GM19193 (cell line): ENCODE data around the gene KCNG2.

ENCODE experiments used
- POLR2A ChIP-seq: IDR thresholded peaks from 4 replicates; pipeline ENCODE4 v1.6.1; 2011; ENCODE audit not compliant: insufficient read depth, insufficient read length; ENCODE audit errors: extremely low read depth

Gene KCNG2

DNA sequence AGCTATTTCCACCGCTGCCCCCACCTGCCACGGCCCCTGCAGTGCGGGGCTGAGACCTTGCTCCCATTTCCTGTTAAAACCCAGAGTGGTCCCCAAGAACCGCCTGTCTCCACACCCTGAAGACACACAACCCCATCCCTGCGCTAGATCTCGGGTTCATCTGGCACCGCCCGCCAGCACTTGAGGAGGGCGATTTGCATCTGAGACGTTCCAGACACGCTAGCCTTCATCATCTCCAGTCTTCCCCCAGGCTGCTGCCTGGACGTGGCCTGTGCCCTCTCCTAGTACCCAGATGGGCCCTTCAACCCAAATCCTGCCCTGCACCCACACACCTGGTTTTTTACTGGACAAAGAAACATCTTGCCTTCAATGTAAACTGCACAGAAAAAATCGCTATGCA is 103.9 kb downstream of the KCNG2 start:
- TF ChIP-seq POLR2A: no peak

DNA sequence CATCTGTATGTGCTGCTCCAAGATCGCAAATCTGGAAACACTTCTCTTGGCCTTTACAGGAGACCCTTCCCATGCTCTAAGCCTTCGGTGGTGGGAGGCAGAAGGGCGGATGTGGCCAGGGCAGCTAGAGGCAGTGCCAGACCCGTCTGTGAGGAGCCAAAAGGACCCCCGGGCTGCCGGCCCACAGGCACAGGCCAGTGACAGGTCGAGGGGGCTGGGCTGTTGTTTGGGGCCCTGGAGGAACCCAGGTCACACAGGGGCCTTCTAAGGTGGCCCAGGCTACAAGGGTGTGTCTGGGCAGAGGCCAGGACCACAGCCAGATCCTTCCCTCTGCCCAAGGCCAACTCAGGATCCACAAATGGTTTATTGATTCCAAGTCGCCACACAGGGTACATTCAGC is 104.3 kb downstream of the KCNG2 start:
- no peak for TF ChIP-seq POLR2A

DNA sequence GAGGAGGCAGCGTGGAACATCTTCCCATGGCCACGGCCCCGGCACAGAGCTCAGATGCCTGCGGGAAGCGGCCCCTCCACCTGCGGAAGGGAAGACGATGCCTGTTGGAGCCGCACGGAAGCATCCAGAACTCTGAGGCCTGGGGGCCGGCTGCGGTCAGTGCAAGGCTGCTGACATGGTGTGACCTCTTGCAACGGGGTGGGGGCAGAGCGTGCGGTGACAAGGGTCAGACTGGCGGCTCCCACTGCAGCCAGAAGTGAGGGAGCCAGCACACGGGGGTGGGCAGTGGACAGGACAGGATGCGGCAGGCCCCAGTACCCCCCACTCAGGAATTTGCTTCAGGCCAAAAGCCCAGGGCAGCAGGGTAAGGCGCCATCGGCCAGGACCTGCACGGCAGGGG is 104.9 kb downstream of the KCNG2 start:
- no peak for TF ChIP-seq POLR2A

DNA sequence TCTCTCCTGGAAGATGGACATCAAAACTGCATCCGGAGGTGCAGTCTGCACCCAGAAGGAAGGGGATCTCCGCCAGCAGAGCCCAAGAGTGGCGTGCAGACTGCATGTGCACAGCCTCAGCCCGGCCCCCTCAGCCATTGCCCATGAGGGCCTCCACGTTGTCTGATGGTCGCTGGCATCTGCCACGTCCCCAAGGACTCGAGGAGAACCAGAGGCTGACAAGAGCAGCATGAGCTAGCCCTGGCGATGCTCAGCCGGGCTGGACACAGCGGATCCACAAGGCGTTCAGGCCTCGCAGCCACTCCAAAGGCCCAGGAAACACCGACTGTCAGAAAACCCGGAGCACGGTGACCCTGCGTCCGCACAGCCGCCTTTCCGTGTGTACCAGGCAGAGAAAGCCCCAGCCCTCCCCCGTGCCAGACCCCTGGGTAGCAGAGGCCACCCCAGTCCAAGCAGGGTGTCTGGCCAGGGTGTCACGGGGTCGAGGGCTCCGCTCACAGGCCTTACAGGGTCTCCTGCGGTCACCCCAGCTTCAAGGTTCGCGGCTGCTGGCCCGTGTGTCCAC is 105.4 kb downstream of the KCNG2 start:
- no peak for TF ChIP-seq POLR2A

DNA sequence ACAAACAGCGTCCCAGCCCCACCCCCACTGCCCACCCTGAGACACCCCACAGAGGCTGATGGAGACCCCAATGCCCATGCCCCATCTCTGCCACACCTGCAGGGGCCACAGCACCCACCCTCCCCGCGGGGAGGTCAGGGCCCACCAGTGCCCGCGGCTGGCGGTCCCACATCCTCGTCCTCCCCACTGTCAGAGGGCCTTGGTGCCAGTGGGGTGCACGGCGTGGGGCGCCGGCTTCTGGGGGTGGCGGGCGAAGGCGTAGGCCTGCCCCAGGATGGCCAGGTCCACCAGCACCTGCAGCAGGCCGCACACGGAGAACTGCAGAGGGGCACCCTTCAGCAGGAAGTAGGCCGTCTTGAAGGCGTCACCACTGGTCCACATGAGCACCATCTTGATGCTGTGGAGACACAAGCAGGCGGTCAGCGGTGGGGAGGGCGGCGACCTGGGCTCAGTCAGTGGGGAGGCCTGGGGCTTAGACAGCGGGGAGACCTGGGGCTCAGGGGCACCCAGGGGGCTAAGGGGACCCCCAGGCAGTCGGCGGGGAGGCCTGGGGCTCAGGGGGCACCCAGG is 106.1 kb downstream of the KCNG2 start:
- no peak for TF ChIP-seq POLR2A

DNA sequence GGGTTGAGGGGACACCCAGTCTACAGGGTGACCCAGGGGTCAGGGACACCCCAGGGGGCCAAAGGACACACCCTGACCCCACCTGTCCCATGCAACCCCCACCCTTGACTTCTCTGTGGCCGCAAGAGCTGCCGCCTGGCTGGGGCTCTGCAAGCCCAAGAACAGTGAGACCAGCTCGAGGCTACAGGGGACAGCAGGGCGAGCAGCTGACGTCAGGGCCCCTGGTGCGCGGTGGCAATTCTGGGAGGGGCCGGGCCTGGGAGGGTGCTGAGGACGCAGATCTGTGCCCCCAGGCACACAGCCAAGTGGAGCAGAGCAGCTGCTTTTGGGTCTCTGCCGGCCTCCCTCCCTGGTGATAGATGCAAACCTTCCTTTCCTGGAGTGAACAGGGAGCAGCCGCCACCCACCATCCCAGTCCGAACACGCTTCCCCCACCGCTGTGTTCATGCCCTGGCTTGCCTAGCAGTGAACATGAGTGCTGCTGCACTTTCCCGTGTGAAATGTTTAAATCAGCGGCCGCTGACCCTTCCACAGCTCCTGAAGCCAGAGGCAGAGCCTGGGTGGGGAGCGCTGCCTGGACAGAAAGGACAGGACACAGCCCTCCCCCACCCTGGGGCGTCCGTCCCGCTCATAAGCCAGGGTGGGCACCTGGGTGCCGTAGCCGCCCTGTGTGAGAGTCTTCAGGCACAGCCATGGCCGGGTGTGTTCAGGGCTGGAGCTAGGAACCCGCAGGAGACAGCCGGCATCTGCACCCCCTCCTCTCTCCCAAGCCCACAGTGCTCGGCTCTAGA is 106.8 kb downstream of the KCNG2 start:
- no peak for TF ChIP-seq POLR2A

DNA sequence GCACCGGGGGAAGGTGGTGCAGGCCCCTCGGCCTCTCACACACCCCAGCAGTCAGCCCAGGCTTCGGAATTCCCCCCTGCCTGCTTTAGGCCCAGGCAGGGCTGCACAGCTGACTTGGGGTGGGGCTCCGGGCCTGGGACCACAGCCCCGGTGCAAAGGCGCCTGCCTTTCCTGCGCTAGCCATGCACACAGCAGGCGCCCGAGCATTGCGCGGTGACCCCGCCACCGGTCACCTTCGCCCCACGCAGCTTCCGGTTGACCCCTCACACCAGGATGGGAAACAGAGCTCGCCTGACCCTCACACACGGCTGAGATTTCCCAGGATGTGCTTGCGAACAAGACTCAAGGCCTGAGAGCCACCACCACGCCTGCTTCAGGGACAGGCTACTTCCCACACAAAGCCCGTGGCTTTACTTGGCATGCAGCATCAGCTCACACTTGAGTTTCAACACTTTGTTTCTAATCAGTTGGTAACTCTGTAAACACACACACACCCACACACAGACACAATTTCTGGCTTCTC is 107.7 kb downstream of the KCNG2 start:
- TF ChIP-seq POLR2A: no peak

DNA sequence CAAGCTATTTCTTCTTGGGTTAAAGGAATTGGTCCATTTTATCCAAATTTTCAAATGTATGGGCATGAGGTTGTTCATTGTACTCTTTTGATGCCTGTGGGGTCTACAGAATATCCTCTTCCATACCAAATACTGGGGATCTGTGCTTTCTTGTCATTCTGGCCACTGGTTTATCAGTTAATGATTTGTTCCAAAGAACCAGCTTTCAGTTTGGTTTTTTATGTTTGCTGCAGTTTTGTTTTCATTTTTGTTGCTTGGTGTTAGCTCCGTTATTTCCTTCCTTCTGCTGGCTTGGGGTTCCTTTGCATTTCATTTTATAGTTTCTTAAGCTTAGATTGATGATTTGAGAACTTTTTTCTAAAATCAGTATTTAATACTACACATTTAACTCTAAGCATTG is 108.3 kb downstream of the KCNG2 start:
- no peak for TF ChIP-seq POLR2A

DNA sequence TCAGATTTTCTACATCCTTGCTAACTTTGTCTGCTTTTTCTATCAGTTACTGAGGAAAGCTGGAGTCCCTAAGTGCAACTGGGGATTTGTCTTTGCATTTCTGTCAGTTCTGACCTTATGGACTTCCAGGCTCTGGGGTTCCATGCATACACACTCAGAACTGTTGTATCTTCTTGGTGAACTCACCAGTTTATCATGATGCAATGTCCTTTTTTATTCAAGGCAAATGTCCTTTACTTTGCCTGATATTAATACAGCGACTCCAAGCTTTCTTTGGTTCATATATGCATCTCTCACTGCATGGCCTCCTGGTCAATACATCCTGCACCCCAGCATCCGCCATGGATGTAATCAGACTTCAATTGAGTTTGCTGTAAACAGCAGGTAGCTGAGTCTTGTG is 109.0 kb downstream of the KCNG2 start:
- TF ChIP-seq POLR2A: no peak

DNA sequence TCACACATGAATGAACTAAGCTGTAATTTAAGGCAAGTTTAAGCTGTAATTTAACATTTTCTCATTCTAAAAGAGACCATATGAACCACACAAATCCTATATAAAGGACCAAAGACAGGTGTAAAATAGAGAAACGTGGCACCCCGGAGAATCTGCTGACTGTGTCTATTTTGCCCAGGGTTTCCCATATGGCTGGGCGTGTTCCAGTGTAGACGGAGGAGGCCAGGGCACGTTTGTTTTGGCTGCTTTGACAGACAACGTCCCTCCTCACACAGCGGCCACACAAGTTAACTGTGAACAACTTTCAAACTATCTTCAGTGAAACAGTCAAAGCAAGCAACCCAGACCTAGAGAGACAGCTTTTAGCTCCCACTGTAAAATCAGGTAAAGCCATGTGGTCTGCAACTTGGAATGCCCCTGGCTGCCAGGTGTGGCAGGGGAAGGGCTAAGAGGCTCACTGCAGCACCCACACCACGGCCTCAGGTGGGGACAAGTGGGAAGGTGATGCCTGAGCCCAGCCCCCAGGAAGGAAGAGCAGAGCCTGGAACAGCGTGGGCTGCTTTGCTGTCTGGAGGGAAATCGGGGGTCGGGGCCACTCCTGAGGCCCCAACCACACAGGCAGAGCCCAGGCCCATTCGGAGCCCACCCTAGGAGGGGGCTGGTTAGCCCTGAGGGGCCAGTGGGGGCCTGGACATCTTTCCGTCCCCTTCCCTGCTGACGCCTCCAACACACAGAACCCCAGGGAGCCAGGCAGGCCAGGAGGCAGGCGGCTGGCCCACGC is 113.0 kb downstream of the KCNG2 start:
- TF ChIP-seq POLR2A: no peak

DNA sequence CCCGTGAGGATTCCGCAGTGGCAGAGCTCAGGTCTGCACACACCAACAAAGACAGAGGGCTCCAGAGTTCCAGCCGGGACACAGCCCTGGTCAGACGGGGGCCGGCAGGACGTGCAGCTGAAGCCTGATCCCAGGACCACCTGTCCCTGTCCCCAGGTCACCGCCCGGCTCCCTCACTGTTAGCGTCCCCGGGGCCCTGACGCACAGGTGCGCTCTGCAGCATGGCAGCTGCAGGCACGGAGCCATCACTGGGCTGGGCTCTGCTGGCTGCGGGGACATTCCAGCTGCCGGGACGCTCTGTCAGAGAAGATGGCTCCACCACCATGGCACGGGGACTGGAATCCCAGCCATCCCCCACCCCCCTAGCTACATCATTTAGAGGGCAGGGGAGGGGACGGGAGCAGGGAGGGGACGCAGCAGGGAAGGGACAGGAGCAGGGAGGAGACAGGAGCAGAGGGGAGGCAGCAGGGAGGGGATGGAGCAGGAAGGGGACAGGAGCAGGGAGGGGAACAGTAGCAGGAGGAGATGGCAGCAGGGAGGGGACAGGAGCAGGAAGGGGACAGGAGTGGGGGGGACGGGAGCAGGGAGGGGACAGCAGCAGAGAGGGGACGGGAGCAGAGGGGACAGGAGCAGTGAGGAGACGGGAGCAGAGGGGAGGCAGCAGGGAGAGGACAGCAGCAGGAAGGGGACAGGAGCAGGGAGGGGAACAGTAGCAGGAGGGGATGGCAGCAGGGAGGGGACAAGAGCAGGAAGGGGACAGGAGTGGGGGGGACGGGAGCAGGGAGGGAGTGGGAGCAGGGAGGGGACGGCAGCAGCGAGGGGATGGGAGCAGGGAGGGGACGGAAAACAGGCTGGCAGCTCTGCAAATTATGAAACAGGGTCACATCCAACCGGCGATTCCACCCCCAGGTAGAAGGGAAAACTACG is 113.9 kb downstream of the KCNG2 start:
- TF ChIP-seq POLR2A: no peak

DNA sequence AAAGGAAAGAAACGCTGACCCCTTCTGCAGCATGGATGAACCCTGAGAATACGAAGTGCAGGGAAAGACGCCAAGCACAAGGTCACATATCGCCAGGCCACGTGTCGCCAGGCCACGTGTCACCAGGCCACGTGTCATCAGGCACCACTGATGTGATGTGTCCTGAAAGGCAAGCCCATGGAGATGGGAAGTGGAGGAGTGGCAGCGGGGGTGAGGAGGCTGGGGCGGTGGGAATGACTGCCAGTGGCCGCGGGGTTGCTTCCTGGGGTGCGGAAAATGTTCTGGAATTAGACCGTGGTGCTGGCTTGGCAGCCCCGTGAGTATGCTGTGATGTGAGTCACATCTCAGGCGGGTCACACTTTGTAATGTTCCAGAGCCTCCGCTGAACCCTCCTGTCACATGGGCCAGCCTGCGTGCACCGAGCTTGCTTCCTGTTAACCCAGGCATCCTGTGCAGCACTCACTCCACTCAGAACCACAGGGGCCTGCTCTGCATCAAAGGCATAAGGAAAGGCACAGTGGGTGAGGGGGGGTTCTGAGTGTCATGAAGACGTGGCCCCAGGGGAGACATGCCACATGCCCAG is 114.8 kb downstream of the KCNG2 start:
- TF ChIP-seq POLR2A: no peak

DNA sequence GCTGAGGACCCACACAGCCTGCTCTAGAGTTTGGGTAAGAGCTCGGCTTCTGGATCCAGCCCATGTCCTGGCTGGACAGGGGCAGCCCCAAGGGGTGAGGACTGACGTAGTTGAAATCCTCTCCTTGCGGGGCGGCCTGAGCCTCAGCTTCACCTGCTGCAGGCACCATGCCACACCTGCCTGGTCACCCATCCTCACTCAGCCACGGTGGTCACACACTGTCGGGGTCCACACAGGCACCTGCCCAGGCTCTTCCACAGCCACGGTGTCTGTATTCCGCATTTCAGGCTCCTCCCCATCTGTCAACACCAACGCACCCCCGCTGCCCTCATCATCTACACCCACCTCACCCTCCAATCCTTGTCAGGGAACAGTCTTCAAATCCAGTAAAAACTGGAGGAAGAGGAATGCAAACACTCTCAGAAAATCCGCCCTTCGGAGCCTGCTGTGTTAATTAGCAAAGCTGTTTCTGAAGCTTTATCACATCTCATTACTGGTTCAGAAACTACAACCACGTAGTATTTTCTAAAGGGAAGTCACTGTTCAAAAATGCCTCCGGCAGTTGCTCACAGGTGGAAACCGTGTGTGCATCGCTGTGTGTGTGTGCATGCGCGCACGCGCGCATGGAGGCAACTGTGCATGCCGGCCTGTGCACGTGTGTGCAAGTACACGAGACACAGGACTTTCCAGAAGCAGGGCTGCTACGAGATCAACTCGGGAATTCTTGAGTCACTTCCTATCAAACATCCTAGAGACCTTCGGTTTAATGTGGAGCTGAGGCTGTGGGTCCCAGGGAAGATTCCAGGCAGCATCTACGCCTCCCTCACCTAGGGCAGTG is 115.5 kb downstream of the KCNG2 start:
- TF ChIP-seq POLR2A: no peak
